Measurements from ENCODE around the gene PGPEP1.

Gene PGPEP1

DNA sequence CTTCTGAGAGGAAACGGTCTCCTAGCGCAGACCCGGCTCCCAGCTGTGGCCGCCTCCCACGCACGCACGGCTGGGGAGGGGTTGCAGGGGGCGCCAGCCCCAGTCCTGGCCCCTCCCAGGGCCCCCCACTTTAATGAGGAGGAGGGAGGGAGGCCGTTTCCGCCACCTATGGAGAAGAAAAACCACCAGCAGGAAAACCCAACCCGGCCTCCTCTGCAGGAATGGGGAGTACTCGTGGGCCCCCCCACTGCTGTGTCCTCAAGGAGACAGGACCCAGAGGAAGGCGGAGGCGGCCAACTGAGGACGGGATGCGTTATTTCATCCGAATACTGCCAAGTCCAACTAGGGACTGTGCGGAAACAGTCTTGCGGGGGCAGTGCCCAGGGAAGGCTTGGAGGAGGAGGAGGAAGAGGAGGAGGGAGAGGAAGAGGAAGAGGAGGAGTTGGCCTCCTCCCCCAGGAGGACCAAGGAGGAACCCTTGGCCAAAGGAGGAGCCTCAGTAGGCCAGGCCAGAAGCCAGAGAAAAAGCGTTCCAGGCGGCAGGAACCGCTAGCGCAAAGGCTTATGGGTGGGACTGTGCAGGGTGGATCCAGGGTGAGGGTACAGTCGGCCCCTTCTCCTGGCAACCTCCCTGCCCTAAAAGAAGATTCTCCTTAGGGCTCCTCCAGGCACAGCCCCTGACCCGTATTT, 74.9 kb downstream of the PGPEP1 start:
- TF ChIP-seq NFRKB (IDR thresholded peaks at IDR 0.05) (no peak), LEF1 (IDR thresholded peaks at IDR 0.05; ENCODE audit: borderline replicate concordance) (no peak), SUZ12 (IDR thresholded peaks at IDR 0.05) (no peak), ELF4 (IDR thresholded peaks at IDR 0.05) (no peak)
- no peak for DNase-seq (ENCODE audit: extremely low spot score)
- POLR2A ChIA-PET = interaction anchor here (0.7 to 5.3 kb wide), 4 partner anchors 66 to 135 kb away, joined by 3 to 56 read pairs (median 5); partner anchors contain the start of genes JUND and LSM4
- CTCF ChIA-PET = interaction anchor here (0.8 to 2.1 kb wide), 5 partner anchors 26 to 136 kb away, joined by 3 to 9 read pairs (median 3); partner anchors contain the start of gene GDF15

DNA sequence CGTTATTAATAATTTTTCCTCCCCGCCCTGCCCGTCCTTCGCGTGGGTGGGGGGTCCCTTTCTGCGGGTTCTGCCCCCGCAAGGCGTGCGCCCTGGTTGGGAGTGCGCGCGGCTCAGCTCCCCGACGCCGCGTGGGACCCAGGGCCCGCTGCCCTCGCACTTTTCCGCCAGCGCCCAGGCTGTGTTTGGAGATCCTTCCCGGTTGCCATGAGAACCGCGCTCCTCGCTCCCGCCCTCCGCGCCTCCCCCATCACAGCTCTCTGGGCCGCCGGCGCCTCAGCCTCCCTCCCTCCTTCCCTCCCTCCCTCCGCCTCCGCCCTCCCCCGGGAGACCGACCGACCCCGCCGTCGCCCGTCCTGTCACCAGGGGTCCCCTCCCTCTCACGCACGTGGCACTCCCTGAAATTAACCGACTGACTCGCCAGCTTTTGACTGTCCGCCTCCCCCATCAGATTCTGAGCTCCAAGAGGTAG, 76.4 kb downstream of the PGPEP1 start:
- peak; percentile 79 for DNase-seq (ENCODE audit: extremely low spot score)
- TF ChIP-seq L3MBTL2 (conservative IDR thresholded peaks at IDR 0.05) = peak; percentile 85
- no peak for TF ChIP-seq CTBP1 (IDR thresholded peaks at IDR 0.05; ENCODE audit: borderline replicate concordance)
- POLR2A ChIA-PET = interaction anchor here (0.9 to 5.3 kb wide), 13 partner anchors 9 to 172 kb away, joined by 3 to 56 read pairs (median 4); partner anchors contain the start of genes JUND, LSM4 and REX1BD
- CTCF ChIA-PET = interaction anchor here (1.0 to 1.9 kb wide), 5 partner anchors 31 to 137 kb away, joined by 3 to 9 read pairs (median 4); partner anchors contain the start of gene GDF15

DNA sequence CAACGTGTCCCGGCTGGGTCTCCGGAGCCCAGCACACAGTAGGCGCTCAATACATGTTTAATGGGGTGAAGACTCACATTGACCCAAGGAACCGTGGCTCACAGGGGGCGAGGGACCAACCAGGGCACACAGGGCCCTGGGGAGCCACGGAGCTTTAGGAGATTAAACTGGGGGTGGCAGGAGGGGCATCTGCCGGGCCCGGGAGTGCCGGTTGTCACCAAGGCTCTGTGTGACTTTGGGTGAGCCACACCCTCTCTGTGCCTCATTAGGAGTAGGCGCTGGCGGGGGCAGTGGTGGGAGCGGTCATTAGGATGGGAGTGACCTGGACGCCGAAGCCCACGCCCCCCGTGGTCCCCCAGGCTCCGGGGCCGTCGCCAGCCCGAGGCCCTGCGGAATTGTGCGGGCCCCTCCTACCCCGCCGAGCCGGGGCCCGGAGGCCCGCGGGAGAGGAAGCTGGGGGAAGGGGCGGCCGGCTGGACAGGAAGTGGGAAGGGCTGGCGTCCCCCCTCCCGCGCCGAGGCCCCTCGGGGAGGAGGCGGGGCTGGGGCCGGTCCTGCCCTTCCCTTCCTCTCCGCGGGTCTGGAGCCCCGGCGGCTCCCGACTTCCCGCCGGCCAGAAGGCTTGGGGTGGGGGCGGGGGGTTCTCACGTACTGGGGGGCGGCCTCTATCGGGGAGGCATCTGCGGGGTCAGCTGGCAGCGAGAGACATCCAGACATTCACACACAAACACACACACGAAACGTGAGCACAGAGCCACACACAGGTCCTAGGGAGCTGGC, 77.0 kb downstream of the PGPEP1 start:
- ChIA-PET CTCF (interaction anchor here (0.9 to 1.9 kb wide), 3 partner anchors 78 to 138 kb away, joined by 3 to 9 read pairs (median 4); no protein-coding TSS in a partner anchor), POLR2A (interaction anchor here (0.7 to 5.3 kb wide), 15 partner anchors 8 to 502 kb away, joined by 3 to 56 read pairs (median 6); partner anchors contain the start of genes COPE, DDX49, JUND and LSM4)
- peak; percentile 69 for DNase-seq (ENCODE audit: extremely low spot score)
- TF ChIP-seq LEF1 (IDR thresholded peaks at IDR 0.05; ENCODE audit: borderline replicate concordance) (no peak), CTBP1 (IDR thresholded peaks at IDR 0.05; ENCODE audit: borderline replicate concordance) (no peak), FOXA1 (IDR thresholded peaks at IDR 0.05) (no peak), SP1 (IDR thresholded peaks at IDR 0.05) (no peak), FOXK2 (IDR thresholded peaks at IDR 0.05) (no peak), L3MBTL2 (conservative IDR thresholded peaks at IDR 0.05) (peak; percentile 77), HDGF (IDR thresholded peaks at IDR 0.05; ENCODE audit: borderline replicate concordance) (no peak), ELF4 (IDR thresholded peaks at IDR 0.05) (no peak), FOXM1 (IDR thresholded peaks at IDR 0.05; ENCODE audit: borderline replicate concordance) (peak; percentile 62; the same call in 1 of the 2 replicates)
- TF ChIP-seq, protein P1, sequence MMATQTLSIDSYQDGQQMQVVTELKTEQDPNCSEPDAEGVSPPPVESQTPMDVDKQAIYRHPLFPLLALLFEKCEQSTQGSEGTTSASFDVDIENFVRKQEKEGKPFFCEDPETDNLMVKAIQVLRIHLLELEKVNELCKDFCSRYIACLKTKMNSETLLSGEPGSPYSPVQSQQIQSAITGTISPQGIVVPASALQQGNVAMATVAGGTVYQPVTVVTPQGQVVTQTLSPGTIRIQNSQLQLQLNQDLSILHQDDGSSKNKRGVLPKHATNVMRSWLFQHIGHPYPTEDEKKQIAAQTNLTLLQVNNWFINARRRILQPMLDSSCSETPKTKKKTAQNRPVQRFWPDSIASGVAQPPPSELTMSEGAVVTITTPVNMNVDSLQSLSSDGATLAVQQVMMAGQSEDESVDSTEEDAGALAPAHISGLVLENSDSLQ (IDR thresholded peaks at IDR 0.05) = no peak

DNA sequence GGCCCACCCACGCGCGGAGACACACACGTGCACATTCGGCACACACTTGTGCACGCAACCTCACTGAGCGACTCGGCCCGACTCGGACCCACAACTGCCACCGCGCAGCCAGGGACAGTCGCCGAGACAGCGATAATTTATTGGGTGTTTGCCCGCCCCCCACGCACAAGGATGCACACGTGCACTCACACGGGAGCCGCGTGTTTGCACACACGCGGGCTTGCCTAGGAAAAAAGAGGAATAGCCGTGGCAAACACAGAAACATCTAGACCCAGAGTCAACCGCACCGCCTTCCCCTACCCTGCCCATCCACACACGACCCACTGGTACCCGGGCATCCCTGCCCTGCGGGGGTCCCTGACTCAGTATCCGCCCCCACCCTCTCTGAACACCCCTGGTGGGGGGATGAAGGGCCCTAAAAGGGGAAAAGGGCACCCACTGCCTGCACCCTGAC, 77.7 kb downstream of the PGPEP1 start:
- ChIA-PET CTCF (interaction anchor here (0.9 to 1.1 kb wide), 2 partner anchors 79 to 89 kb away, joined by 3 to 4 read pairs; no protein-coding TSS in a partner anchor), POLR2A (interaction anchor here (0.7 to 5.3 kb wide), 9 partner anchors 16 to 501 kb away, joined by 3 to 56 read pairs (median 7); partner anchors contain the start of genes COPE, DDX49, JUND and LSM4)
- DNase-seq (ENCODE audit: extremely low spot score) = no peak
- TF ChIP-seq, protein P1 (IDR thresholded peaks at IDR 0.05) = no peak
- TF ChIP-seq FOXM1 (IDR thresholded peaks at IDR 0.05; ENCODE audit: borderline replicate concordance) = no peak
- TF ChIP-seq SP1 (IDR thresholded peaks at IDR 0.05) = no peak
- TF ChIP-seq TARDBP (IDR thresholded peaks at IDR 0.05) = no peak
- no peak for TF ChIP-seq ARNT (IDR thresholded peaks at IDR 0.05)
- TF ChIP-seq ZNF384 (IDR thresholded peaks at IDR 0.05) = no peak
- no peak for TF ChIP-seq L3MBTL2 (conservative IDR thresholded peaks at IDR 0.05)
- no peak for TF ChIP-seq FOXA1 (IDR thresholded peaks at IDR 0.05)
- no peak for TF ChIP-seq BHLHE40 (IDR thresholded peaks at IDR 0.05; ENCODE audit: borderline replicate concordance)
- no peak for TF ChIP-seq FOXK2 (IDR thresholded peaks at IDR 0.05)
- TF ChIP-seq ELF4 (IDR thresholded peaks at IDR 0.05) = no peak

DNA sequence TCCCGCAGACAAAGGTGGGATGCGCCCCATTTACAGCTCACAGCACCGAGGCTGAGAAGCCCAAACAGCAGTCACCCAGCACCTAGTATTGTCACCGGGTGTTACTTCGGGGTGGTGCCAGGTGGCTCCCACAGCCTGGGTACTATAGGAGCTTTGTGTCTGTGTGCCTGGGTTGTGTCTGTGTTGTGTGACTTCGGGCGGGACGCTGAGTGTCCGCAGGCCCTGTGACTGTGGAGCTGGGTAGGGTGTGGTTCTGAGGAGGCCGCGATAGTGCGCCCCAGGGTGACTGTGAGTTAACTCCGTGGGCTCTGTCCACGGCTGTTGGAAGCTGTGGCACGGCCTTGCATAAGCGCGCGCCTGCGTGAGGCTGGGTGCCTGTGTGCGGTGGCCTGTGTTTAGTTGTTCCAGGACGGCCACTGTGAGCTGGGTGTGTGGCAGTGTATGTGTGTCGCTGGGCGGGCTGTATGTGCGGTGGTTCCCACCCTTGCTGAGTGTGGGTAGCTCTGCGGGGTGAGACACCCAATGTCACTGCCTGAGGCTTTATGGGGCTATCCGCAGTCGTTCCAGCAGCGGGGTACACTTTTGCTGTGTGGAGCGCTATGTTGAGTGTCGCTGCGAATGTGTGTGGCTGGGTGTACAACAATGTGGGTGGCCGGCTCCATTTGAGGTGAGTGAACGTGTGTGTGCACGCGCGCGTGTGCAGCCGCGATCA, 78.2 kb downstream of the PGPEP1 start:
- CTCF ChIA-PET = interaction anchor here (0.5 to 1.1 kb wide), 4 partner anchors 29 to 355 kb away, joined by 3 read pairs; partner anchors contain the start of gene GDF15
- no peak for DNase-seq (ENCODE audit: extremely low spot score)
- POLR2A ChIA-PET = interaction anchor here (0.8 to 5.3 kb wide), 8 partner anchors 16 to 194 kb away, joined by 3 to 56 read pairs (median 7); partner anchors contain the start of genes JUND and LSM4
- TF ChIP-seq FOXA1 (IDR thresholded peaks at IDR 0.05) (no peak), TARDBP (IDR thresholded peaks at IDR 0.05) (no peak), L3MBTL2 (conservative IDR thresholded peaks at IDR 0.05) (peak; percentile 57; the same call in 1 of the 2 replicates), NFRKB (IDR thresholded peaks at IDR 0.05) (no peak), LEF1 (IDR thresholded peaks at IDR 0.05; ENCODE audit: borderline replicate concordance) (no peak)
- TF ChIP-seq, protein P1 (IDR thresholded peaks at IDR 0.05) = no peak

Data from HEK293T (cell line).